ENCODE results near the gene WIPF1. TPM values are rescaled to one million over a fixed set of nuclear protein-coding genes. Genes with fewer than 3 reads are reported as not detected.

The WIPF1 gene
- total RNA-seq, 1 experiment from 2014 or later = 6.0 TPM

- ChIA-PET POLR2A (interaction anchor here (1.4 kb wide), 1 partner anchor 10 kb away, joined by 4 read pairs; no protein-coding TSS in a partner anchor), CTCF (interaction anchor here (0.7 to 7.8 kb wide), 8 partner anchors 10 to 143 kb away, joined by 3 to 49 read pairs (median 4); no protein-coding TSS in a partner anchor)
- intact Hi-C loops (cut with micrococcal nuclease) = loop anchor here (1.0 kb wide), 1 partner anchor 83 kb away; no protein-coding TSS in a partner anchor
- no TSS peak for BruUV-seq (replicated peaks)
- peak; percentile 28 for DNase-seq (ENCODE audit: unreplicated experiment)
- H3K27ac Mint-ChIP-seq (ENCODE audit: low read depth, unreplicated experiment) = peak overlapping the region; percentile 93
- no peaks in the 10 kb centered on the region for H3K27me3 Mint-ChIP-seq (ENCODE audit: insufficient read depth, unreplicated experiment)
- TF ChIP-seq CTCF (IDR thresholded peaks at IDR 0.05; ENCODE audit: unreplicated experiment) = peak; percentile 31
- no peak overlapping the region for H3K4me3 Mint-ChIP-seq (ENCODE audit: unreplicated experiment)
- peaks cover 25% of the 10 kb centered on the region for H3K4me1 Mint-ChIP-seq (ENCODE audit: insufficient read depth, unreplicated experiment)
- peaks cover under 1% of the 10 kb centered on the region for H3K9me3 Mint-ChIP-seq (ENCODE audit: unreplicated experiment)
- H3K36me3 Mint-ChIP-seq (ENCODE audit: insufficient read depth, unreplicated experiment) = peaks cover 6% of the 10 kb centered on the region
Observed at GRCh38 chr2:174605687-174606086, 8.1 kb upstream of the WIPF1 start.

- ChIA-PET POLR2A (interaction anchor here (1.7 kb wide), 1 partner anchor 141 kb away, joined by 10 read pairs; no protein-coding TSS in a partner anchor), CTCF (interaction anchor here (0.6 to 7.8 kb wide), 7 partner anchors 25 to 141 kb away, joined by 3 to 49 read pairs (median 5); no protein-coding TSS in a partner anchor)
- DNase-seq (ENCODE audit: unreplicated experiment) = peak; percentile 58
- peak; percentile 18 for TF ChIP-seq CTCF (IDR thresholded peaks at IDR 0.05; ENCODE audit: unreplicated experiment)
- Mint-ChIP-seq H3K4me1 (ENCODE audit: insufficient read depth, unreplicated experiment) (peaks cover 25% of the 10 kb centered on the region), H3K4me3 (ENCODE audit: unreplicated experiment) (no peak overlapping the region), H3K36me3 (ENCODE audit: insufficient read depth, unreplicated experiment) (peaks cover 6% of the 10 kb centered on the region), H3K27me3 (ENCODE audit: insufficient read depth, unreplicated experiment) (no peaks in the 10 kb centered on the region), H3K9me3 (ENCODE audit: unreplicated experiment) (peaks cover 13% of the 10 kb centered on the region), H3K27ac (ENCODE audit: low read depth, unreplicated experiment) (no peak overlapping the region)
- intact Hi-C loops (cut with micrococcal nuclease) = loop anchor here (1.0 kb wide), 1 partner anchor 25 kb away; no protein-coding TSS in a partner anchor
- BruUV-seq (replicated peaks) = no TSS peak
Observed at GRCh38 chr2:174603280-174603679, 5.7 kb upstream of the WIPF1 start.

- ChIA-PET POLR2A (interaction anchor here (1.7 kb wide), 1 partner anchor 140 kb away, joined by 10 read pairs; no protein-coding TSS in a partner anchor), CTCF (interaction anchor here (0.6 to 7.8 kb wide), 7 partner anchors 22 to 141 kb away, joined by 3 to 49 read pairs (median 4); no protein-coding TSS in a partner anchor)
- TF ChIP-seq CTCF (IDR thresholded peaks at IDR 0.05; ENCODE audit: unreplicated experiment) = no peak
- H3K27me3 Mint-ChIP-seq (ENCODE audit: insufficient read depth, unreplicated experiment) = no peaks in the 10 kb centered on the region
- intact Hi-C loops (cut with micrococcal nuclease) = loop anchor here (1.0 kb wide), 1 partner anchor 24 kb away; no protein-coding TSS in a partner anchor
- H3K4me1 Mint-ChIP-seq (ENCODE audit: insufficient read depth, unreplicated experiment) = peaks cover 24% of the 10 kb centered on the region
- H3K4me3 Mint-ChIP-seq (ENCODE audit: unreplicated experiment) = no peak overlapping the region
- peaks cover 13% of the 10 kb centered on the region for H3K9me3 Mint-ChIP-seq (ENCODE audit: unreplicated experiment)
- no TSS peak for BruUV-seq (replicated peaks)
- peaks cover 6% of the 10 kb centered on the region for H3K36me3 Mint-ChIP-seq (ENCODE audit: insufficient read depth, unreplicated experiment)
- no peak for DNase-seq (ENCODE audit: unreplicated experiment)
- H3K27ac Mint-ChIP-seq (ENCODE audit: low read depth, unreplicated experiment) = no peak overlapping the region
Observed at GRCh38 chr2:174602745-174603144, 5.1 kb upstream of the WIPF1 start.

- Mint-ChIP-seq H3K27me3 (ENCODE audit: insufficient read depth, unreplicated experiment) (no peaks in the 10 kb centered on the region), H3K27ac (ENCODE audit: low read depth, unreplicated experiment) (peak overlapping the region; percentile 9), H3K9me3 (ENCODE audit: unreplicated experiment) (peaks cover 13% of the 10 kb centered on the region), H3K4me3 (ENCODE audit: unreplicated experiment) (no peak overlapping the region), H3K36me3 (ENCODE audit: insufficient read depth, unreplicated experiment) (peaks cover 6% of the 10 kb centered on the region), H3K4me1 (ENCODE audit: insufficient read depth, unreplicated experiment) (peaks cover 22% of the 10 kb centered on the region)
- CTCF ChIA-PET = interaction anchor here (0.6 to 7.8 kb wide), 8 partner anchors 13 to 1659 kb away, joined by 3 to 49 read pairs (median 4); partner anchors contain the start of gene GPR155
- POLR2A ChIA-PET = no interaction called here
- BruUV-seq (replicated peaks) = no TSS peak
- TF ChIP-seq CTCF (IDR thresholded peaks at IDR 0.05; ENCODE audit: unreplicated experiment) = no peak
- intact Hi-C loops (cut with micrococcal nuclease) = no loop called here
- no peak for DNase-seq (ENCODE audit: unreplicated experiment)
Observed at GRCh38 chr2:174600349-174600748, 2.7 kb upstream of the WIPF1 start.
